ENCODE data around the gene CD79B. TPM values are rescaled to one million over a fixed set of nuclear protein-coding genes. Genes with fewer than 3 reads are reported as not detected.

The CD79B gene
- 0.10 and 0.72 TPM in 2 replicates for total RNA-seq (2014; rRNA removed; shearing (Covaris generic))

- DNase-seq (ENCODE audit: low spot score), result no peak
Measured at GRCh38 chr17:63931981-63932561, at the start of gene CD79B. CD79B (minus strand) TSS chr17:63932331; CDS start chr17:63932261, 70 bp downstream.

- no peak for DNase-seq (ENCODE audit: low spot score)
Measured at GRCh38 chr17:63978272-63979200, 46.4 kb upstream of the CD79B start.

GRCh38 chr17:63976702-63977101, 44.6 kb upstream of the CD79B start:
- DNase-seq (ENCODE audit: low spot score), result no peak

DNA sequence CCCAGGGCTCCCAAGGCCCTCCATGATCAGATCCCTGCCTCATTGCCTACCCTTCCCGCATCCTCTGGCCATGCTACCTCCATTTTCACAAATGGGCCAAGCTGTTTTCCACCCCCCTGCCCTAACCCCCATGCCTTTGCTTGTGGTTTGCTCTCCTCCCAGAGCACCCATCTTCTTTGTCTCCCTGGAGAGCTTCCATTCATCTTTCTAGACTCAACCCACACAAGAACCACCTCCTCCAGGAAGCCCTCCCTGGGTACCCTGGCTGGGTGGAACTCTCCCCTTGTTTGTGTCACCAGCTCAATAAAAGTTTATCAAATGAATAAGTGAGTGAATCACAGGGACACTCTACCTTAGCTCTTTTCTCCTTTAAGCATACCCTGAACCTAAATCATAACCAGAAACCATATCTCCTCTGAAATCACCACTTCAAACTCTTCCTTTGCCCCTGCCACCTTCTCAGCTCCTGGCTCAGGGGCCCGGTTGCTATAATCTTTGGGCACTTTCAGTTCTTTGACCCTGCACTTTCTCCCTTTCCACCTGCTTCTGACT, 43.5 kb upstream of the CD79B start:
- DNase-seq (ENCODE audit: low spot score), result no peak

- DNase-seq (ENCODE audit: low spot score), result peak; percentile 88
Measured at GRCh38 chr17:63974594-63975192, 42.6 kb upstream of the CD79B start.

- DNase-seq (ENCODE audit: low spot score), result peak; percentile 69
Measured at GRCh38 chr17:63973930-63974593, 41.9 kb upstream of the CD79B start.

- DNase-seq (ENCODE audit: low spot score), result no peak
Measured at GRCh38 chr17:63973247-63973646, 41.1 kb upstream of the CD79B start.

DNA sequence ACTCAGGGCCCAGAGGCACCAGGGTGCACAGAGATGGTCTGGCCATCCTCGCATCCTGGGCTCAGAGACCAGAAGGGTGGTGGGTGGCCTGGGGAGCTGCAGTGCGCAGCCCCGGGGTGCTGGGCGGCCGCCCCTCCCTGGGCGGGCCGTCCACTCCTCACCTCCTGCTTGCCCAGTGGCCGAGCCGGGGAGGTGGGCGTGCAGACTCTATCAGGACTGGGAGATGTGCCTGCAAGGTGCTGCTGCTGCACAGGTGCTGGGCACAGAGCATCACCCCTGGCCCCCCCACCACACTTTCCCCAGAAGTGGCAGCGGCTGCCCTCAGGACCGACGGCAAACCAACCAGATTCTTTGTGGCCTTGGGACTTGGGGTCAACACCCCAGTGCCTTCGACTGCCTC, 40.7 kb upstream of the CD79B start, which contains the start of gene SCN4A:
Gene SCN4A (minus strand): TSS at position 123 of the 400 bp plus-strand sequence. CDS start 77 bp downstream, at position 46.
- DNase-seq (ENCODE audit: low spot score), result no peak

DNA sequence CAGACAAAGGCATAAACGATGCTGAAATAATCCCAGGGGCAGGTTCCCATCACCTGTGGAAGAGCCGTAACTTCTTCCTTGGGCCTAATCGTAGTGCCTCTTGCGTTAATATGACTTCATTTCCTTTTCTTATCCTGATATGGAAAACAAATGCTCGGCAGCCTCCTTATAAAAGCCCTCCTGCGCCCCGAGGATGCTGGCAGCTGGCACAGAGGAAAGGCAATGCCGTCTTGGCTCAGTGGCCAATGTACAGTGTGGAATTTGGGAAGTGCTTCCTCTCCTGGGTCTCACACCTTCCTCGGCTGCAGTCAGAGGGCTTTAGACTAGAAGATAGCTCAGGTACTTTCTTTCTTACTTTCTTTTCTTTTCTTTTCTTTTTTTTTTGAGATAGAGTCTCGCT, 37.1 kb upstream of the CD79B start:
- DNase-seq (ENCODE audit: low spot score), result no peak

- no peak for DNase-seq (ENCODE audit: low spot score)
Measured at GRCh38 chr17:63967953-63968352, 35.8 kb upstream of the CD79B start.

DNA sequence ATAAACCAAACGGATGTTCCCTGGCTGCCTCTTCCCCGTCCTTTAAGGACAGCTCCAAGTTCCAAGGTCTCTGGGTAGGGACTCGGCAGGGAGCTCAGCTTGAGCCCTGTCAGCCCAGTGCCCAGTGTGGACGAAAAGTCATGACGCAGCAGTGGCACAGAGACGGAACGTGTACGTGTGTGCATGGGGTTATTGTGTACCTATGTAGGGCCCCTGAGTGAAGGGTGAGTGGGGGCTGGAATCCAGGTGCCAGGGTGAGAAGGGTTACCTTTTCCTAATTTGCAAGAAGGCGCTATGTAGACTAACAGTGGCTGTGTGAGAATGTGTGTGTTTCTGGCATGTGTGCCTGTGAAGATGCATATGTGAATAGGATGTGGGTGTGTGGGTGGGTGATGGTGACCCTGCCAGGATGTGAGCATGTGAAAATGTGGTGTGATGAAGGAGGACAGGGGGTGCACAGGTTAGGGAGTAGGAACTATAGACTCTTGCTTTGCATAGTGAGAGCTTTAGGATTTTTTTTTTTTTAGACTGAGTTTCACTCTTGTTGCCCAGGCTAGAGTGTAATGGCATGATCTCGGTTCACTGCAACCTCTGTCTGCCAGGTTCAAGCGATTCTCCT, 34.6 kb upstream of the CD79B start:
- DNase-seq (ENCODE audit: low spot score), result no peak

GRCh38 chr17:63963123-63963522, 31.0 kb upstream of the CD79B start:
- no peak for DNase-seq (ENCODE audit: low spot score)

- DNase-seq (ENCODE audit: low spot score), result no peak
Measured at GRCh38 chr17:63962298-63962744, 30.2 kb upstream of the CD79B start.

- peak; percentile 39 for DNase-seq (ENCODE audit: low spot score)
Measured at GRCh38 chr17:63961355-63962212, 29.5 kb upstream of the CD79B start.

DNA sequence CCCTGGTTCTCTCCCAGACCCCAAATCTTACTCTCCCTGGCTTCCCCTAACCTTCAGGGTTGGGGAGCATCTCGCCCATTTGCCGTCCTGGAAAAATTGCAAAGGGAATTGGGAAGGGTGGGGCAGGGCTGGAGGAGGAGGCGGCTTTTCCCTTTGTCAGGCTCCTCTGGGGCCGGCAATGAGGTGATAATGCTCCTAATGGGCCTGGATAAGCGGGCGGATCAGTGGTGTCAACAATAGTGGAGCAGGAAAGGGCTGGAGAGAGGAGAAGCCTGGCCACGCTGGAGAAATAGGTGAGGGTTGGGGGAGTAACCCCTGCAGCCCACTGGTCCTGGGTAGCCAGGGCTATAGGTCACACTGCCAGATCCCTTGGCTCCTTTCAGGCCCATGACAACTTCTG, 28.3 kb upstream of the CD79B start:
- DNase-seq (ENCODE audit: low spot score), result no peak

DNA sequence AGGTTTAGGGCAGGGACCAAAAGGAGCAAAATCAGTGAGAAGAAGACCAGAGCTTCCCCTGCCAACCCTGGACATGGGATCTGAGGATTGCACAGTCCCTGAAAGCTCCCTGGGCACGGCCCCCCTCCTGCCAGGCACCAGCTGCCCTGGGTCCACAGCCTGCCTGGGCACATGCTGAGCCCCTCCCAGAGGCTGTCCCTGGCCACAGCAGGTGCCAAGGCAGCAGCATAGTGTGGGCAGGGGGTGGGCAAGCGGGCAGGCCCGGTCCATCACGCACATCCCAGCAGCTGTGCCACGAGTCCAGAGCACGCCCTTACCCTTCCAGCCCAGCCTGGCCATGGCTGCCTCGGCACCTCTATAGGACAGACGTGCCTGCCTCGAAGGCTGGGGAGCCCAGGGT, 27.9 kb upstream of the CD79B start:
- no peak for DNase-seq (ENCODE audit: low spot score)

DNA sequence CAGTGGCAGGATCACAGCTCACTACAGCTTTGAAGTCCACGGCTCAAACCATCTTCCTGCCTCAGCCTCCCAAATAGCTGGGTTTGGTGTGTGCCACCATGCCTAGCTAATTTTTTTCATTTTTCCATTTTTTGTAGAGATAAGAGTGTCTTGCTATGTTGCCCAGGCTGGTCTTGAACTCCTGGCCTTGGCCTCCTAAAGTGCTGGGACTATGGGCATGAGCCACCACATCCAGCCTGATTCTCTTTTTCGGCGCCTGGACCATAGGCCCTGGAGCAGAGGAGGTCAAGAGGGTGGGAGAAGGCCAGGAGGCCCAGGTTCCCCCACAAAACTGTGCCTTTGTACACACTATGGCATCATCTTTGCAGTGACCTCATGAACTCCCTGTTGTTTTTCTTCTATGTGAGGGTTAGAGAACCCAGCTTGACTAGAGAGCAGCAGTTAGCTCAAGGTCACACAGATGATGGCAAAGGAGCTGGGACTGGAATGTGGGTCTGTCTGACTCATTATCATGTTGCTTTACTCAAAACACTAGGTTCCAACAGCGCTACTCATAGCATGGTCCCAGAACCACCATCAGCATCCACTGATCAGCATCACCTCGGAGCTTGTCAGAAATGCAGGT, 24.3 kb upstream of the CD79B start:
- DNase-seq (ENCODE audit: low spot score), result peak; percentile 56

DNA sequence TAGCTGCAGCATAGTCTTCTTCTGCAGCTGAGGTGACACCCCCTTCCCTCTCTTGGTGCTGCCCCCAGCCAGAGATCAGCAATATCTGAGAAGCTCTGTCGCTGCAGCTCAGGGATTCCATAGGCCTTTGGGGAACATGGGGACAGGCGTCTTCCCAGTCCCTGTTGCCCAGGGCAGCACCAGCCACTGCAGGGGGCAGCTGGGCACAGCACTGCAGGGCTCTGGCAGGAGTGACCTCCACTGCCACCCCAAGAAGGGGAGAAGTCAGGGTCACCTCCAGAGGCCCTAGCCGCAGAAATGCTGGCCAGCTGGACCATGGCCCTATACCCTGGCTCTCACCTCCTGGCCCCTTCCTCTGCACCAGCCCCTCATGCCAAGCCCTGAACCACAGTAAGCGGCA, 23.7 kb upstream of the CD79B start:
- no peak for DNase-seq (ENCODE audit: low spot score)

DNA sequence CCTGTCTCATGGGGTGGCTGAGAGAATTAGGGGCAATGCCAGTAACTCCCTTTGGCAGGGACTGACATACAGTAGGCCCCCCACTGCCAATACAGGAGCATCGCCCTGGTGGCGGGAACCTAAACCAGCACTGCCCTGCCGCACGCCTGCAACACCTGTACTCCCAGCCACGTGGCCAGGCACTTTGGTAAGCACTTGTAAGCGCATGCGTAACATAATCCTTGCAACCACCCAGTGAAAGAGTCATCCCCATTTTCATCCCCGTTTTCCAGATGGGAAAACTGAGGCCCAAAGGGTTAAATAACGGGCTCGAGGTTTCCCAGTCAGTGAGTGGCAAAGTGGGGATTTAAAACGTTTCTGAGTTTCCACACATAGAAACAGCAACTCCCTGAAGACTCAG, 23.1 kb upstream of the CD79B start:
- DNase-seq (ENCODE audit: low spot score), result no peak
